GM19372 (cell line): Measurements from ENCODE around the gene MTCL1.

ENCODE experiments used
- ATAC-seq: cut with Tn5 transposase; IDR thresholded peaks from one replicate; pipeline ENCODE4 v1.9.1; 2021; ENCODE audit warnings: mild to moderate bottlenecking, low read depth, moderate library complexity; ENCODE audit not compliant: unreplicated experiment

The MTCL1 gene

GRCh38 chr18:8803957-8804356 is 98.6 kb downstream of the MTCL1 start:
- ATAC-seq, result no peak

DNA sequence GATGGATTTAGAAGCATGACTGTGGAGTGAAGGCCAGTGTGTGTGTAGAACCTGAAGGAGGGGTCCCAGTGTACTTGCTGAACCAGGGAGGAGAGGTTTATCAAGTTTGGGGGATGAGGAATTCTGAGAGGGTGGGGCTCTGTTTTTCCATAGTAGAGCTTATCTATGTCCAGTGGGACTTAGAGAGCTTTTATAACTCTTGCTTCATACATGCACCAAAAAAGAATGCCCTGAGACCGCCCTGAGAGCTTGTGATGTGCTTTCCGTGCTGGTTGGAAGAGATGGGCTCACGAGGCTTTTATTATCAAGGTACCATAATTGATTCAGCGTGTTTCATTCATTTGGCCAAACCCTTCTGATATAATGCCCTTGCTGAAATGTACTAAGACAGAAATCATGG is 100.2 kb downstream of the MTCL1 start:
- ATAC-seq, result no peak

- ATAC-seq, result no peak
Observed at GRCh38 chr18:8806100-8806797, 100.9 kb downstream of the MTCL1 start.

DNA sequence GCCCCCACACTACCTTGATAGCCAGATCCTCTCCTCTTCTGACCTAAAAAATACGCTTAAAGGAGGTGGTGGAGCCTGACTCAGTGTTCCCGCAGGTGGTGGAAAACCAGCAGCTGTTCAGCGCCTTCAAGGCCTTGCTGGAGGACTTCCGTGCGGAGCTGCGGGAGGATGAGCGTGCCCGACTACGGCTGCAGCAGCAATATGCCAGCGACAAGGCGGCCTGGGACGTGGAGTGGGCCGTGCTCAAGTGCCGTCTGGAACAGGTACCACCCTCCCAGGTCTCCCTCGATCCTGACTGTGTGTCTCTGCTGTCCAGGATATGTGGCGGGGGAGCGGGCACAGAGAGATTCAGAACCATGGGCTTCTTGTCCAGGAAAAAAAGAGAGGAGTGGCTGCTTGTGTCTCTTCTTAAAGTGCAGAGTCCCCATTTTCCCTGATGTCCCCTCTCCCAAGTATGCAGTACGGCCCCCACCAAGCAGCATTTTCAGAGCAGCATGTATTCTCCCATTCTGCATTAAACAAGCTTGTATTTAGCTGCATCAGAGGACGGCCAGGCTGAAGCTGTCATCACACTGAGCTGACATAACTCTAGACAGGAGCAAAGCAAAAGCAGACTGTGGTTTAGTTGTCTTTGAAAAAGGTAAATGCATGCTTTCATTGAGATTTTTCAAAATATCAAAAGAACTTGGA is 101.6 kb downstream of the MTCL1 start:
- ATAC-seq, result no peak

DNA sequence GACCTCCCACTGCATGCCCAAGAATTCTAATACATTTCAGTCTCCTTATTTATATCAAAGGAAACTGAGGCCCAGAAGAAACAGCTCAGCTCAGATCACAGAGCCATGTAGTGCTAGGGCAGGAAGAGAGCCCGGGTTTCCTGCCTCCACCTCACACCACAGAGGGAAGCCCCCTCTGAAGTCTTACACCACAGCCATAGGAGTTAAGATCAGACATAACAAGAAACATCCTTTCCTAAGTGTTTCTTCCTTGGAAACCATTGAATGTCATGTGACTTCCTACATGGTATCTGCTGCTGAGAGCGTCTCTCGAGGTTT is 102.1 kb downstream of the MTCL1 start:
- ATAC-seq, result no peak

GRCh38 chr18:8808001-8808400 is 102.6 kb downstream of the MTCL1 start:
- no peak for ATAC-seq

- ATAC-seq, result no peak
Observed at GRCh38 chr18:8809514-8809913, 104.2 kb downstream of the MTCL1 start.

- ATAC-seq, result no peak
Observed at GRCh38 chr18:8810157-8810556, 104.8 kb downstream of the MTCL1 start.

DNA sequence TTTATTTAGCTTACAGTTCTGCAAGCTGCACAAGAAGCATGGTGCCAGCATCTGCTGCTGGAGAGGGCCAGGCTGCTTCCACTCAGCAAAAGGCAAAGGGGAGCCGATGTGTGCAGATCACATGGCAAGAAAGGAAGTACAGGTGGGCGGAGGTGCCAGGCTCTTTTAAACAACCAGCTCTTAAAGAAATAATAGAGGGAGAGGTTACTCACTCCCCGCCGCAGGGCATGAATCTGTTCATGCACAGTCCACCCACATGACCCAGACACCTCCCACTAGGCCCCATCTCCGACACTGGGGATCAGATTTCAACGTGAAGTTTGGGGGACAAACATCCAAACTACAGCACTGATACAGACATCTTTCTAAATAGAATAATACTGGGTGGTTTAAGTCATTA is 105.8 kb downstream of the MTCL1 start:
- no peak for ATAC-seq

DNA sequence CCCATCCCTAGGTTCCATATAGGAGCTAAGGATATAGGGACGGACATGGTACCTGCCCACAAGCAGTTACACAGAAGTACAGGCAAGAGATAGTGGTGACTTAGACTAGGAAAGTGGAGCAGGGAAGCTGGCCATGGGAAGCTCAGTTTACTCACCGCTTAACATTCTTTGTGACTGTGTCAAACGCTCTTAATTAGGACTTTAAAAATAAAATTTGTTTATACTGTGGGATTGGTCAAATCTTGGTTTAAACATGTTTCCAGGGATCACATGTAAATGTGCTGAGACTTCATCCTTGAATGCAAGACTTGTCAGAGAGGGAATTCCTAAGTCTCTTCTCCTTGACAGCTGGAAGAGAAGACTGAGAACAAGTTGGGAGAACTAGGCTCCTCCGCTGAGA is 107.3 kb downstream of the MTCL1 start:
- no peak for ATAC-seq

DNA sequence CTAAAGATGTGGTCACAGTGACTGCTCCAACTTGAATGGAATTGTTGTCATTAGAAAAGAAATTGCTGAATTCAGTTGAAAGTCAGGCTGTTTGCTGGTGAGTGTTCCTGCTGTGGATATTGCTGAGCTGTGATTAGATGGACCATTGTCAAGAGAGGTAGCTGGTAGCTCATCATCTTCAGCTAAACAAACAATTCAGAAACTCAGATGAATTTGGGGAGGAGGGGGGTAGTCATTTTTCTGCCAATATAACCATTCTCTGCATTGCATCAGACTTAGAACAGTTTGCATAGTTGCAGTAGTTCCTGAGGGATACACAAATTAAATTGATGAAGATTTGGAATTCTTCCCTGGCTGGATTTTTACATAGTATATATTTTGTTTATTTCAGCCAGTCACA is 108.3 kb downstream of the MTCL1 start:
- no peak for ATAC-seq

- no peak for ATAC-seq
Observed at GRCh38 chr18:8814206-8814605, 108.8 kb downstream of the MTCL1 start.

- no peak for ATAC-seq
Observed at GRCh38 chr18:8816220-8816619, 110.9 kb downstream of the MTCL1 start.

- no peak for ATAC-seq
Observed at GRCh38 chr18:8816816-8817215, 111.5 kb downstream of the MTCL1 start.

DNA sequence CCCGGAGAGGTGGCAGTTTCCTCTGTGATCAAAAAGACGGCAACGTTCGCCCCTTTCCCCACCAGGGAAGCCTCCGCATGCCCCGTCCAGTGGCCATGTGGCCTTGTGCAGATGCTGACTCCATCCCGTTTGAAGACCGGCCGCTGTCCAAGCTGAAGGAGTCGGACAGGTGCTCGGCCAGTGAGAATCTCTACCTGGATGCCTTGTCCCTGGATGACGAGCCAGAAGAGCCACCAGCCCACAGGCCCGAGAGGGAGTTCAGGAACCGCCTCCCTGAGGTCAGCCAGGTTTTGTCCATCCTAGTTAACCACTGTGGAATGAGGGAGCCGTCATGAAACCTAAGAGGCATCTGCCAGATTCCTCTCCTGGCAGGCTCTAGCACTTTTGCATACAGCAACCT is 113.6 kb downstream of the MTCL1 start:
- no peak for ATAC-seq

- no peak for ATAC-seq
Observed at GRCh38 chr18:8820396-8821082, 115.2 kb downstream of the MTCL1 start.

- no peak for ATAC-seq
Observed at GRCh38 chr18:8821083-8821465, 115.7 kb downstream of the MTCL1 start.

- ATAC-seq, result no peak
Observed at GRCh38 chr18:8821531-8821930, 116.2 kb downstream of the MTCL1 start.

DNA sequence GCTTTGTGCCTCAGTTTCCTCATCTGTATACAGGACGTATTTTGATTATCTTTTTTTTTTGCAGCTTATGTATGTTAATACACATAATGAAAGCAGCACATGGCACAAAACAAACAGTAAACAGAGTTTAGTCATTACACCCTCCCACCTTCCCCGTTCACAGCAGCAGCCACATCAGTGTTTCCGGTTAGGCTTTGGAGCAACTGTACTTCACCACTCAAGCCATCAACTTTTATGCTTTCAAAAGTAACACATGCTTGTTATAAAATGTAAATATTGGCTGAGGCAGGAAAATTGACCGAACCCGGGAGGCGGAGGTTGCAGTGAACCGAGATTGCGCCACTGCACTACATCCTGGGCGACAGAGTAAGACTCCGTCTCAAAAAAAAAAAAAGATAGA is 117.3 kb downstream of the MTCL1 start:
- no peak for ATAC-seq

GRCh38 chr18:8823530-8823929 is 118.2 kb downstream of the MTCL1 start:
- no peak for ATAC-seq

DNA sequence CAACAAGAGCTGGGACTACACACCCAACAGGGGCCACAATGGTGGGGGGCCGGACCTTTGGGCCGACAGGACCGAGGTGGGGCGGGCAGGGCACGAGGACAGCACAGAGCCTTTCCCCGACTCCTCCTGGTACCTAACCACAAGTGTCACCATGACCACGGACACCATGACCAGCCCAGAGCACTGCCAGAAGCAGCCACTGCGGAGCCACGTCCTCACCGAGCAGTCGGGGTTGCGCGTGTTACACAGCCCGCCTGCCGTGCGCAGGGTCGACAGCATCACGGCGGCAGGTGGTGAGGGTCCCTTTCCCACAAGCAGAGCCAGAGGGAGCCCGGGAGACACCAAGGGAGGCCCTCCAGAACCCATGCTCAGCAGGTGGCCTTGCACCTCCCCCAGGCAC is 119.5 kb downstream of the MTCL1 start:
- ATAC-seq, result no peak

- ATAC-seq, result no peak
Observed at GRCh38 chr18:8825273-8825672, 119.9 kb downstream of the MTCL1 start.
